CD14-positive monocyte (primary cell): ENCODE measurements around the gene MAN1C1. TPM values are rescaled to one million over a fixed set of nuclear protein-coding genes. Genes with fewer than 3 reads are reported as not detected.

Experiments used
- DNase-seq, 3 donors: peaks; one replicate each; pipeline ENCODE4 v3.0.0-alpha.2; 2011 to 2022
- H2AFZ ChIP-seq: 2 replicates; pipeline ENCODE4 v1.6.0; 2012; ENCODE audit warnings: mild to moderate bottlenecking, low read depth, low read length, inconsistent platforms; ENCODE audit not compliant: insufficient read depth, poor library complexity, severe bottlenecking
- H3K27ac ChIP-seq, 2 donors: 1 replicate in 1 of 2; 2 replicates in 1 of 2; pipeline ENCODE4 v1.5.1; 2012 to 2013; ENCODE audit warnings: low read length in 2 of 2, control low read depth in 1 of 2, inconsistent platforms in 1 of 2, low read depth in 1 of 2, mild to moderate bottlenecking in 1 of 2
- H3K27me3 ChIP-seq, 2 donors: one replicate each; pipeline versions ENCODE4 v1.6.0 to v1.6.1; 2011 to 2013; ENCODE audit warnings: low read length in 2 of 2; ENCODE audit not compliant: control insufficient read depth in 2 of 2, insufficient read depth in 2 of 2
- H3K36me3 ChIP-seq, 2 donors: replicated peaks in 1 of 2; 1 replicate in 1 of 2; 2 replicates in 1 of 2; pipeline versions ENCODE4 v1.5.1 to v1.6.1; 2012 to 2013; ENCODE audit warnings: low read length in 2 of 2, control low read depth in 1 of 2, inconsistent platforms in 1 of 2, mild to moderate bottlenecking in 1 of 2; ENCODE audit not compliant: insufficient read depth in 2 of 2, control insufficient read depth in 1 of 2
- H3K4me1 ChIP-seq, 2 donors: 1 replicate in 1 of 2; 2 replicates in 1 of 2; pipeline versions ENCODE4 v1.5.1 to v1.6.1; 2012 to 2013; ENCODE audit warnings: low read length in 2 of 2, control low read depth in 1 of 2, inconsistent platforms in 1 of 2, mild to moderate bottlenecking in 1 of 2, moderate library complexity in 1 of 2; ENCODE audit not compliant: insufficient read depth in 2 of 2, control insufficient read depth in 1 of 2
- H3K4me2 ChIP-seq: replicated peaks from 2 replicates; pipeline ENCODE3; 2012; ENCODE audit warnings: low read length, moderate library complexity, mild to moderate bottlenecking; ENCODE audit not compliant: poor library complexity, severe bottlenecking; ENCODE audit errors: extremely low read depth
- H3K4me3 ChIP-seq, 3 experiments: fragments of 200-600 bp in 1 of 3; sonication (generic) in 1 of 3; replicated peaks in 1 of 3; 1 replicate in 2 of 3; 2 replicates in 1 of 3; pipeline ENCODE4 v1.5.1; 2011 to 2013; ENCODE audit warnings: low read length in 3 of 3, mild to moderate bottlenecking in 3 of 3, control low read depth in 2 of 3, low read depth in 2 of 3, inconsistent platforms in 1 of 3, moderate library complexity in 1 of 3
- H3K79me2 ChIP-seq: 2 replicates; pipeline ENCODE4 v1.6.0; 2012; ENCODE audit warnings: mild to moderate bottlenecking, control low read depth, inconsistent platforms, low read length, moderate library complexity; ENCODE audit not compliant: insufficient read depth
- H3K9ac ChIP-seq: 2 replicates; pipeline ENCODE4 v1.6.0; 2017; ENCODE audit warnings: low read length, mild to moderate bottlenecking; ENCODE audit not compliant: insufficient read depth, poor library complexity, severe bottlenecking
- H3K9me3 ChIP-seq, 2 donors: replicated peaks in 1 of 2; 1 replicate in 1 of 2; 2 replicates in 1 of 2; pipeline versions ENCODE4 v1.5.1 to v1.6.1; 2012 to 2013; ENCODE audit warnings: low read length in 2 of 2, control low read depth in 1 of 2; ENCODE audit not compliant: control insufficient read depth in 1 of 2, insufficient read depth in 1 of 2
- H4K20me1 ChIP-seq: 2 replicates; pipeline ENCODE4 v1.6.0; 2012; ENCODE audit warnings: mild to moderate bottlenecking, low read length, control low read depth, moderate library complexity; ENCODE audit not compliant: insufficient read depth
- H3K27ac Mint-ChIP-seq, 7 donors: one replicate each; pipeline ENCODE4 v1.8.0; 2020; ENCODE audit warnings: mild to moderate bottlenecking in 7 of 7, mixed read lengths in 7 of 7, moderate library complexity in 6 of 7, inconsistent platforms in 2 of 7
- H3K27me3 Mint-ChIP-seq, 3 donors: one replicate each; pipeline ENCODE4 v1.8.0; 2021 to 2022; ENCODE audit warnings: low read depth in 3 of 3, mild to moderate bottlenecking in 3 of 3, mixed read lengths in 3 of 3, moderate library complexity in 3 of 3, inconsistent platforms in 1 of 3
- H3K36me3 Mint-ChIP-seq, 2 donors: one replicate each; pipeline ENCODE4 v1.8.0; 2020; ENCODE audit warnings: mixed read lengths in 2 of 2, inconsistent platforms in 1 of 2, mild to moderate bottlenecking in 1 of 2
- H3K4me1 Mint-ChIP-seq: one replicate; pipeline ENCODE4 v1.8.0; 2020; ENCODE audit warnings: mild to moderate bottlenecking, mixed read lengths
- H3K4me3 Mint-ChIP-seq, 2 donors: one replicate each; pipeline ENCODE4 v1.8.0; 2020; ENCODE audit warnings: mild to moderate bottlenecking in 2 of 2, mixed read lengths in 2 of 2, moderate library complexity in 1 of 2
- H3K9me3 Mint-ChIP-seq, 7 donors: one replicate each; pipeline ENCODE4 v1.8.0; 2020 to 2022; ENCODE audit warnings: mixed read lengths in 7 of 7, mild to moderate bottlenecking in 6 of 7, moderate library complexity in 6 of 7, inconsistent platforms in 2 of 7
- WGBS: methylation state at CpG from one replicate; pipeline ENCODE4 v1.1.5; 2013; ENCODE audit warnings: missing lambda C conversion rate; ENCODE audit not compliant: insufficient coverage; 5-methylcytosine and 5-hydroxymethylcytosine counted together
- intact Hi-C, 2 donors: fragments of 100-400 bp; cut with micrococcal nuclease; formaldehyde crosslinking; loops; one replicate each; pipeline versions ENCODE4 v1.15.0 to v1.15.1; 2023
- polyA plus RNA-seq, 3 donors: library from polyadenylated mRNA; depleted of rRNA in 1 of 3; unstranded in 2 of 3; stranded (reverse) in 1 of 3; fragments of 300-500 nt in 2 of 3; fragments of >200 nt in 1 of 3; fragmentation: Illumina TruSeq in 2 of 3; gene quantifications; 1 replicate in 2 of 3; 2 replicates in 1 of 3; pipeline ENCODE4 v1.2.3, GENCODE V29; 2012 to 2021
- TF ChIP-seq, protein P1 (sequence below): fragments of 200-600 bp; IDR thresholded peaks from one replicate; pipeline ENCODE4 v1.8.0; 2022; ENCODE audit warnings: antibody characterized with exemption, mild to moderate bottlenecking

The MAN1C1 gene
- polyA plus RNA-seq, 3 donors: 1.2 to 7.2 (median 1.7) TPM

DNA sequence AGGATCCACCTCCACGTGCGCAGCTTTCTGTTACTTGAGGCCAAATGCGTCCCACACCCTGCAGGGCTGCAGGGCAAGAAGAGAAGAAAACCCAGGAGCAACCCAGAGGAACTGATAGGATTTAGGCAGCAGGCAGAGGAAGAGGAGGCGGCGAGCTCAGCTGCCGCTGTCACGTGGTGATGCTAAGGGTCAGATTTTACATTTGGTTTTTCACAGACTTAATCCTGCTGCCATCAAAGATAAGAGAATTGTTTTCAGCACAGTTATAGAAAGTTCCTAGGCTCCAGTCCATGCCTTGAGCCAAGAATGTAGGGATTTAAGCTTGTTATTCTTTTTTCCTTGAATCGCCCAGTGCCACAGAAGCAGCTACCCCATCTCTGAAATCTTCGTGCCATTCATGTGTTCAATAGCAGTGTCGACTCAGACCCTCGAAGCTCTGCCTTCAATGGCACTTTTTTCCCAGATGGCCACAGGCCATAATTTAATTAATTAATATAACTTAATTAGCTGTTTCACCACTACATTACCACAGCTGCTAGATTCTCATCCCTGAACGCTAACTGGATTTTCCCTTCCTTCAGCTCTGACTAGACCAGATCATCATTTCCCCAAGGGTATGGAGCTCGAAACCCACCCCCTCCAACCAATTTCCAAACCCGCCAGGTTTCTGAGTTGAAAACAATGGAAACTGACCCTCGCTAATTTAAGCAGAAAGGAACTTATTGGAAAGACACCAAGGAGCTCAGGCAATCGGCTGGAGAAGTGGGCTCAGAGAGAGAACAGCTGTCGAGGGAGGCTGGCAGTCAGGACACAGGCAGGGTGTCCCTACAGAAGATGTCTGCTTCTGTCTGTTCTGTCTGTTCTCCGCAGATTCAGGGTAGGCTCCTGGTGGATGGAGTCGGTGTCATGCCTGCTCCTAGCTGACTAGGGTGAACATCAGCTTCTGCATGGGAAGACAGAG lies 37.0 kb upstream of the MAN1C1 start:
- Histone ChIP-seq H3K9me3 (no peaks in the 10 kb centered on the region), H3K79me2 (no peaks in the 10 kb centered on the region), H3K27me3 (no peaks in the 10 kb centered on the region), H3K9ac (no peak overlapping the region), H2AFZ (no peak overlapping the region), H3K4me1 (peaks cover 5 to 7% of the 10 kb centered on the region in 2 donors), H3K4me2 (no peak overlapping the region), H3K36me3 (no peaks in the 10 kb centered on the region), H4K20me1 (no peaks in the 10 kb centered on the region), H3K27ac (no peak overlapping the region), H3K4me3 (no peak overlapping the region)
- H3K4me1 Mint-ChIP-seq: peaks cover 6% of the 10 kb centered on the region
- TF ChIP-seq, protein P1, sequence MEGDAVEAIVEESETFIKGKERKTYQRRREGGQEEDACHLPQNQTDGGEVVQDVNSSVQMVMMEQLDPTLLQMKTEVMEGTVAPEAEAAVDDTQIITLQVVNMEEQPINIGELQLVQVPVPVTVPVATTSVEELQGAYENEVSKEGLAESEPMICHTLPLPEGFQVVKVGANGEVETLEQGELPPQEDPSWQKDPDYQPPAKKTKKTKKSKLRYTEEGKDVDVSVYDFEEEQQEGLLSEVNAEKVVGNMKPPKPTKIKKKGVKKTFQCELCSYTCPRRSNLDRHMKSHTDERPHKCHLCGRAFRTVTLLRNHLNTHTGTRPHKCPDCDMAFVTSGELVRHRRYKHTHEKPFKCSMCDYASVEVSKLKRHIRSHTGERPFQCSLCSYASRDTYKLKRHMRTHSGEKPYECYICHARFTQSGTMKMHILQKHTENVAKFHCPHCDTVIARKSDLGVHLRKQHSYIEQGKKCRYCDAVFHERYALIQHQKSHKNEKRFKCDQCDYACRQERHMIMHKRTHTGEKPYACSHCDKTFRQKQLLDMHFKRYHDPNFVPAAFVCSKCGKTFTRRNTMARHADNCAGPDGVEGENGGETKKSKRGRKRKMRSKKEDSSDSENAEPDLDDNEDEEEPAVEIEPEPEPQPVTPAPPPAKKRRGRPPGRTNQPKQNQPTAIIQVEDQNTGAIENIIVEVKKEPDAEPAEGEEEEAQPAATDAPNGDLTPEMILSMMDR: no peak
- H3K4me3 Mint-ChIP-seq: no peak overlapping the region
- H3K27me3 Mint-ChIP-seq: peaks cover 2 to 5% (median 4%) of the 10 kb centered on the region in 3 donors
- intact Hi-C loops: no loop called here
- peaks cover 0 to 4% (median 0%) of the 10 kb centered on the region in 7 donors for H3K9me3 Mint-ChIP-seq
- WGBS: 97% methylated on average over 16 of the region's 19 CpGs
- DNase-seq: no peak
- no peak overlapping the region for H3K27ac Mint-ChIP-seq
- no peaks in the 10 kb centered on the region for H3K36me3 Mint-ChIP-seq

DNA sequence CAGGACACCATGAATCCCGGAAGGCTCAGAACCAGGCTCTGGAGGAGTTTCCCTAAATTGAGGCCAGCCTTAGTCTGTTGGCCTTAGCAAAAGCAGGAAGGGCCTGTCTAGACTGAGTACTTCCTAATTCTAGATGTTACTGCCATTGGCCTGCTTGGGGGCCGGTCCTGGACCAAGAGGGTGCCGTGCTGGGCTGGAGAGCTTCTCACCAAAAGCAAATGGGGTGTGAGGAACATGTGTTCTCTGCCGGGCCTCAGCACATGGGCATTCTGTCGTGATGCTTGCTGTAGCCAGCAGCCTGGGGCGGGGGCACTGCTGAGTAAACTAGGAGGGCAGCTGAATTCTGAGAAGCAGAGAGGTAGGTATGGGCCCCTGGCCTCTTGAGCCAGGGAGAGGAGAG lies 35.7 kb upstream of the MAN1C1 start:
- H3K4me3 ChIP-seq: no peak overlapping the region
- TF ChIP-seq, protein P1: no peak
- no peaks in the 10 kb centered on the region for H3K36me3 ChIP-seq
- intact Hi-C loops: no loop called here
- H4K20me1 ChIP-seq: no peaks in the 10 kb centered on the region
- H3K4me1 ChIP-seq: peaks cover 5 to 7% of the 10 kb centered on the region in 2 donors
- peak; percentile 34 to 73 (median 45) for DNase-seq
- peaks cover 0 to 4% (median 0%) of the 10 kb centered on the region in 7 donors for H3K9me3 Mint-ChIP-seq
- peak overlapping the region; percentile 25 for H2AFZ ChIP-seq
- peaks cover 2 to 8% (median 6%) of the 10 kb centered on the region in 3 donors for H3K27me3 Mint-ChIP-seq
- no peak overlapping the region for H3K9ac ChIP-seq
- no peak overlapping the region for H3K4me2 ChIP-seq
- 32% methylated on average over 6 of the region's 6 CpGs for WGBS
- H3K79me2 ChIP-seq: no peaks in the 10 kb centered on the region
- H3K27ac ChIP-seq: no peak overlapping the region
- H3K36me3 Mint-ChIP-seq: no peaks in the 10 kb centered on the region
- peaks cover 9% of the 10 kb centered on the region for H3K4me1 Mint-ChIP-seq
- no peaks in the 10 kb centered on the region for H3K9me3 ChIP-seq
- H3K27me3 ChIP-seq: no peaks in the 10 kb centered on the region
- no peak overlapping the region for H3K27ac Mint-ChIP-seq
- H3K4me3 Mint-ChIP-seq: no peak overlapping the region
